ENCODE measurements around the gene AMPD2.

GRCh38 chr1:109626682-109627408 lies 7.2 kb downstream of the AMPD2 start:
- no peak for TF ChIP-seq CTCF (IDR thresholded peaks at IDR 0.05; ENCODE audit: low read depth, low read length, poor library complexity, severe bottlenecking)
- no peak for TF ChIP-seq EZH2phosphoT487 (IDR thresholded peaks at IDR 0.05; ENCODE audit: borderline replicate concordance, low read length)

Data from DOHH2 (cell line).